Measurements from ENCODE around the gene ARMC5. TPM values are rescaled to one million over a fixed set of nuclear protein-coding genes. Genes with fewer than 3 reads are reported as not detected.

ARMC5 gene
- total RNA-seq, 1 donor from 2014 or later = 10.8 TPM

DNA sequence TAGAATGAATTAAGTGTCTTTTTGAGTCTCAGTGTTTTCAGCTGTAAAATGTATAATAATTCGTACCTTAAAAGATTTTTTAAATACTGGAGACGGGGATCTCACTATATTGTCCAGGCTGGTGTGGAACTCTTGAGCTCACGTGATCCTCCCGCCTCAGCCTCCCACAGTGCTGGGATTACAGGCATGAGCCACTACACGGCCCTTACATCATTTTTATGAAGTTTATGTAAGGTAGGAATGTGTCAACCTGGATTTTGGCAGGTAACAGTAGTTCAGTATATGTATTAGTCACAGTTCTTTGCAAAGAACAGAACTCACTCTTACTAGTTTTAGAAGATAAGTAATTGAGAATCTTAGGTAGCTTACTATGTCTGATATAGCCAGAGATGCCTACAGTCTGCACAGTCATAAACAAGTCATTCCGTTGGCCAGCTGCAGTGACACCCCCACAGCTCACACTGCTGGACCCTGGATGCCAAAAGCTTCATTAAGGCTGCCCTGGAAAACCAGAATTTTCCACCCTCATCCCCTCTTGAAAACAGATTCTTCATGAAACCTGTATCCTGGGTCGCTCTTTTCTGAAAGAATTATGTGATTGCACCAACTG is 30.6 kb upstream of the ARMC5 start:
- Histone ChIP-seq H3K27ac (no peak overlapping the region), H3K27me3 (no peaks in the 10 kb centered on the region), H3K9me3 (no peaks in the 10 kb centered on the region), H3K36me3 (no peaks in the 10 kb centered on the region), H3K4me3 (no peak overlapping the region), H3K4me1 (peaks cover 4% of the 10 kb centered on the region)
- ATAC-seq = no peak
- no peak for DNase-seq
- TF ChIP-seq, protein P1, sequence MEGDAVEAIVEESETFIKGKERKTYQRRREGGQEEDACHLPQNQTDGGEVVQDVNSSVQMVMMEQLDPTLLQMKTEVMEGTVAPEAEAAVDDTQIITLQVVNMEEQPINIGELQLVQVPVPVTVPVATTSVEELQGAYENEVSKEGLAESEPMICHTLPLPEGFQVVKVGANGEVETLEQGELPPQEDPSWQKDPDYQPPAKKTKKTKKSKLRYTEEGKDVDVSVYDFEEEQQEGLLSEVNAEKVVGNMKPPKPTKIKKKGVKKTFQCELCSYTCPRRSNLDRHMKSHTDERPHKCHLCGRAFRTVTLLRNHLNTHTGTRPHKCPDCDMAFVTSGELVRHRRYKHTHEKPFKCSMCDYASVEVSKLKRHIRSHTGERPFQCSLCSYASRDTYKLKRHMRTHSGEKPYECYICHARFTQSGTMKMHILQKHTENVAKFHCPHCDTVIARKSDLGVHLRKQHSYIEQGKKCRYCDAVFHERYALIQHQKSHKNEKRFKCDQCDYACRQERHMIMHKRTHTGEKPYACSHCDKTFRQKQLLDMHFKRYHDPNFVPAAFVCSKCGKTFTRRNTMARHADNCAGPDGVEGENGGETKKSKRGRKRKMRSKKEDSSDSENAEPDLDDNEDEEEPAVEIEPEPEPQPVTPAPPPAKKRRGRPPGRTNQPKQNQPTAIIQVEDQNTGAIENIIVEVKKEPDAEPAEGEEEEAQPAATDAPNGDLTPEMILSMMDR (IDR thresholded peaks at IDR 0.05) = no peak
- intact Hi-C loops (cut with DNase I) = no loop called here

DNA sequence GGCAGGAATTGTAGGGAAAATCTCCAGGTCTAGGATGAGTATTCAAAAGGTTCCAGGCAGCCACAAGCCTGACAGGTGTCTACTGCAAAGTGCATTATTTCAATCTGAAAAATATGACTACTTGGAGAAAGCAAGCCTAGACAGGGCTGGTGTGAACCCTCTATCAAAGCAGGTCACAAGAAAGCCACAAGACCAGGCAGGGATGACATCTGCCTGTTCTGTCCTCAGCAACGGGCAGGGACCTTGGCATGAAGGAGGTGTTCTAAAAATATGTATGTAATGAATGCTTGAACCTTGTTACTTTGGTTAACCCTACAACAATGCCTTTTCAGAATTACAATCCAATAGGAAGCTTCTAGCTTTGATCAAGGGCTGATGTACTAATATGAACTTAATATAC is 30.0 kb upstream of the ARMC5 start:
- TF ChIP-seq, protein P1 (IDR thresholded peaks at IDR 0.05) = no peak
- H3K4me3 ChIP-seq = no peak overlapping the region
- H3K27ac ChIP-seq = no peak overlapping the region
- H3K9me3 ChIP-seq = no peaks in the 10 kb centered on the region
- DNase-seq (no peak), ATAC-seq (no peak)
- intact Hi-C loops (cut with DNase I) = no loop called here
- no peaks in the 10 kb centered on the region for H3K27me3 ChIP-seq
- H3K4me1 ChIP-seq = peaks cover 4% of the 10 kb centered on the region
- H3K36me3 ChIP-seq = no peaks in the 10 kb centered on the region

DNA sequence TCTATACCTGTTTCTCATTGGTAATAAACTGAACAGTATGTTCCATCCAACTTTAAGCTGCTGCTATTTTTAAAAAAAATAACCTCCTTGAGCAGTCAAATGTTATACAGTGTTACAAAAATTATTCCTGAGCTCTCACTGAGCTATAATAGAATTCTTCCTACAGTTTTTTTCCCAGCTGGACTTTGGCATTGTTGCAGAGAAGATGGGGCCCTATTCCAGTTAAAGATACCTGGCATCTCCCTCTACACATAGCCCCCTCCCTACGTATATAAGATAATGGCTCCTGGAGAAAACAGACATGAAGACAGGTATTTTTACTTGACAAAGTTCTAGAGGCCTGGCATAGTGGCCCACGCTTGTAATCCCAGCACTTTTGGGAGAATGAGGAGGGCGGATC is 29.5 kb upstream of the ARMC5 start:
- Histone ChIP-seq H3K9me3 (no peaks in the 10 kb centered on the region), H3K4me1 (peaks cover 4% of the 10 kb centered on the region), H3K27ac (no peak overlapping the region), H3K36me3 (no peaks in the 10 kb centered on the region), H3K4me3 (no peak overlapping the region), H3K27me3 (no peaks in the 10 kb centered on the region)
- intact Hi-C loops (cut with DNase I) = no loop called here
- DNase-seq = no peak
- TF ChIP-seq, protein P1 (IDR thresholded peaks at IDR 0.05) = no peak
- no peak for ATAC-seq

DNA sequence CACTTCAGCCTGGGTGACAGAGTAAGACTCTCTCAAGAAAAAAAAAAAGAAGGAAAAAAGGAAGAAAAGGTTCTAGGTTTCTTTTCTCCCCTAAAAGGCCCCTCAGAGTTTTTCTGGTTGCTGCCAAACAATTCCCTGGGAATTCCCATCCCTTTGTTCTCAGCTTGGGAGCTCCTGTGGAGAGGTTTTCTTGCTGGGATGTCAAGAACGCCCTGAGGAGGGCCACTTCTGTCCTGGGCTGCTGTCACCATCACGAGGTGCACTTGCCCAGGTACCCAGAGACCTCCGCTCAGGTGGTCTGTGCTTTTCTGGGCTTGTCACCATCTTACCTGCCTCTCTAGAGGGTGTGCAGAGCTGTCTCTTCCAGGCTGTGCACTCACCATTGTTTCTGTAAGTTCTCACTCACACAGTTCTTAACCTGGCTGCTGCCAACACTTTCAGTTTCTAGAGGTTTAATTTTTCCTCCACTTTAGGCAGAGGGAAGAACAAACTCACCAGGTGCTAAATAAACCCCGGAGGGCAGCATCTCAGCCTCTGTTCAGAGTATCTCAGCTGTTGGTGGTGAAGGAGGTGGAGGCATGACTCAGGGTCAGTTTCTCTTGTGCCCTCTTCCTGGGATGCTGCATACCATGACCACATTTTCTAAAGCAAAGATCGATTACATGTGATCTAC is 28.8 kb upstream of the ARMC5 start:
- Histone ChIP-seq H3K4me1 (peaks cover 4% of the 10 kb centered on the region), H3K27ac (no peak overlapping the region), H3K4me3 (no peak overlapping the region), H3K27me3 (no peaks in the 10 kb centered on the region), H3K36me3 (no peaks in the 10 kb centered on the region), H3K9me3 (no peaks in the 10 kb centered on the region)
- TF ChIP-seq, protein P1 (IDR thresholded peaks at IDR 0.05) = no peak
- intact Hi-C loops (cut with DNase I) = no loop called here
- no peak for ATAC-seq
- DNase-seq = no peak

DNA sequence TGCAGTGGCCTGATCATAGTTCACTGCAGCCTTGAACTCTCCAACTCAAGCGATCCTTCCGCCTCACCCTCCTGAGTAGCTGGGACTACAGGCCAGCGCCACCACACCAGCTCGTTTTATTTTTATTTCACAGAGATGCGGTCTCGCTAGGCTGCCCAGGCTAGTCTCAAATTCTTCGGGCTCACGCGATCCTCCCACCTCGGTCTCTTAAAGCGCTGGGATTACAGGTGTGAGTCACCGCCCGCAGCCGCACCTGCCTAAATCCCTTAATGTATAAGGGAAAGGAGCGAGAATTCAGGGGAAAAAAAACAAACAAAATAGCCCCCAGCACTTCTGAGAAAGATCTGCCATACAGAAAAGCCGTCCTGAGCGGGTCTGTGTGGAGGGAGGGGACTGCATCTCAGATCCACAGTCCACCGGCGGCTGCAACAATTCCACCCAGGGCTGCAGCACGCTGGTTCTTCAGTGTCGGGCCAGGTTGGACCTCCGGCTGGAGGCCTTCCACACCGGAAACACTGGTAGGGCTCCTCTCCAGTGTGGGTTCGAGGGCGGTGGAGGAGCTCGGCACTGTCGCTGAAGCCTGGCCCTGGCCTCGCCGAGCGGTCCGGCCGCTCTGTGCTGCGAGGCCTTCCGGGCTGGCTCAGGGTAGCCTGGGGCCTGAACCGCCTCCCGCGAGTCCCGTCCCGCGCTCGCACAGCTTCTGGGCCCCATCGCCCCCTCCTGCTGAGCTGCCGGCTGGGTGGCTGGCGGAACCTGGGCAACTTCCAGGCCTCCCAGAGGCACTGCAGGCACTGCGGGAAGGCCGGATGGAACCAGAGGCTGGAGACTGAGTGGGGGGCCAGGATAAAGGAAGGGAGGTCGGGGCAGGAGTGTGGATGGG is 23.7 kb upstream of the ARMC5 start:
- peak; percentile 45 for ATAC-seq
- DNase-seq = no peak
- TF ChIP-seq, protein P1 (IDR thresholded peaks at IDR 0.05) = no peak

More for the DNA sequence above, 23.7 kb upstream of the ARMC5 start:
- Histone ChIP-seq H3K27me3 (no peaks in the 10 kb centered on the region), H3K4me3 (no peak overlapping the region), H3K27ac (no peak overlapping the region), H3K4me1 (no peaks in the 10 kb centered on the region), H3K36me3 (no peaks in the 10 kb centered on the region), H3K9me3 (no peaks in the 10 kb centered on the region)
- intact Hi-C loops (cut with DNase I) = no loop called here
